Lower lobe of right lung (tissue), 2 donors: ENCODE measurements around the gene FES. TPM values are rescaled to one million over a fixed set of nuclear protein-coding genes. Genes with fewer than 3 reads are reported as not detected.

Experiments
- ATAC-seq, 2 donors: fragments of 200-7000 bp; cut with Tn5 transposase; one replicate each; pipeline ENCODE4 v1.9.1; 2020 to 2022; ENCODE audit warnings: mild to moderate bottlenecking in 2 of 2, moderate library complexity in 2 of 2
- DNase-seq: peaks from one replicate; pipeline ENCODE4 v3.0.0-alpha.2; 2020
- H3K27ac ChIP-seq: fragments of 200-600 bp; one replicate; pipeline ENCODE4 v1.8.0; 2022
- H3K27me3 ChIP-seq: fragments of 200-600 bp; one replicate; pipeline ENCODE4 v1.8.0; 2022; ENCODE audit warnings: low read depth
- H3K36me3 ChIP-seq: fragments of 200-600 bp; one replicate; pipeline ENCODE4 v1.8.0; 2022; ENCODE audit warnings: mild to moderate bottlenecking
- H3K4me1 ChIP-seq: fragments of 200-600 bp; one replicate; pipeline ENCODE4 v1.8.0; 2022
- H3K4me3 ChIP-seq: fragments of 200-600 bp; one replicate; pipeline ENCODE4 v1.8.0; 2022; ENCODE audit warnings: mild to moderate bottlenecking
- H3K9me3 ChIP-seq: fragments of 200-600 bp; one replicate; pipeline ENCODE4 v1.8.0; 2022
- CTCF ChIP-seq: fragments of 200-600 bp; IDR thresholded peaks from one replicate; pipeline ENCODE4 v1.8.0; 2022; ENCODE audit warnings: antibody characterized with exemption, mild to moderate bottlenecking
- intact Hi-C: fragments of 100-400 bp; cut with DNase I; formaldehyde crosslinking; loops from one replicate; pipeline ENCODE4 v1.11.0; 2022
- total RNA-seq: library from RNA; stranded (reverse); fragmentation: NEBNext Ultra II Directional; extraction: Animal tissue kit (Norgen Biotek cat#: 25700); gene quantifications from one replicate; pipeline ENCODE4 v1.2.1, GENCODE V29; 2021
- donor health status: DM: no; HTN: yes; CAD: no; lungs with severe emphysema.

FES gene
- total RNA-seq, 1 donor from 2014 or later, result 51.0 TPM

- intact Hi-C loops, result no loop called here
- Histone ChIP-seq H3K27me3 (no peaks in the 10 kb centered on the region), H3K9me3 (no peaks in the 10 kb centered on the region), H3K27ac (peak overlapping the region; percentile 96), H3K4me3 (peak overlapping the region; percentile 93), H3K36me3 (no peaks in the 10 kb centered on the region), H3K4me1 (peaks cover 45% of the 10 kb centered on the region)
- ATAC-seq (no peak), DNase-seq (no peak)
- TF ChIP-seq CTCF, result no peak
Observed at GRCh38 chr15:90929246-90930019, 45.1 kb downstream of the FES start.

GRCh38 chr15:90930861-90931574, 46.7 kb downstream of the FES start:
- Histone ChIP-seq H3K4me3 (peak overlapping the region; percentile 93), H3K27ac (peak overlapping the region; percentile 96), H3K36me3 (no peaks in the 10 kb centered on the region), H3K9me3 (no peaks in the 10 kb centered on the region), H3K27me3 (no peaks in the 10 kb centered on the region), H3K4me1 (peaks cover 54% of the 10 kb centered on the region)
- no peak for TF ChIP-seq CTCF
- ATAC-seq (no peak), DNase-seq (no peak)
- intact Hi-C loops, result no loop called here

- TF ChIP-seq CTCF, result no peak
- no peaks in the 10 kb centered on the region for H3K9me3 ChIP-seq
- no peaks in the 10 kb centered on the region for H3K27me3 ChIP-seq
- peak overlapping the region; percentile 96 for H3K27ac ChIP-seq
- H3K4me3 ChIP-seq, result peak overlapping the region; percentile 93
- intact Hi-C loops, result no loop called here
- no peaks in the 10 kb centered on the region for H3K36me3 ChIP-seq
- DNase-seq (no peak), ATAC-seq (no peak)
- H3K4me1 ChIP-seq, result peaks cover 59% of the 10 kb centered on the region
Observed at GRCh38 chr15:90931575-90931827, 47.2 kb downstream of the FES start.

- Histone ChIP-seq H3K9me3 (no peaks in the 10 kb centered on the region), H3K27ac (peak within 1 kb of the TSS; percentile 96), H3K36me3 (no peaks in the 10 kb centered on the region), H3K4me1 (peaks cover 62% of the 10 kb centered on the region), H3K4me3 (peak within 1 kb of the TSS; percentile 93), H3K27me3 (no peaks in the 10 kb centered on the region)
- peak; percentile 77 to 83 for ATAC-seq
- intact Hi-C loops, result no loop called here
- peak; percentile 94 for DNase-seq
- peak; percentile 99 for TF ChIP-seq CTCF
Observed at GRCh38 chr15:90931828-90932659, 47.7 kb downstream of the FES start, which contains the start of gene HDDC3. HDDC3 (minus strand) TSS chr15:90932549; CDS start chr15:90932540, 9 bp downstream.

- Histone ChIP-seq H3K4me3 (peak overlapping the region; percentile 93), H3K27me3 (no peaks in the 10 kb centered on the region), H3K36me3 (peaks cover 4% of the 10 kb centered on the region), H3K4me1 (peaks cover 62% of the 10 kb centered on the region), H3K27ac (peak overlapping the region; percentile 96), H3K9me3 (no peaks in the 10 kb centered on the region)
- ATAC-seq (no peak), DNase-seq (no peak)
- intact Hi-C loops, result no loop called here
- no peak for TF ChIP-seq CTCF
Observed at GRCh38 chr15:90932660-90932991, 48.3 kb downstream of the FES start.
